PC-3 (cell line): Measurements from ENCODE around the gene NUDT19. TPM values are rescaled to one million over a fixed set of nuclear protein-coding genes. Genes with fewer than 3 reads are reported as not detected.

Experiments
- ATAC-seq: fragments of 200-7000 bp; cut with Tn5 transposase; 2 replicates; pipeline ENCODE4 v1.9.1; 2020; ENCODE audit warnings: mild to moderate bottlenecking, moderate library complexity
- BruUV-seq: library from RNA; stranded (reverse); fragments of 400-500 nt; replicated peaks from 2 replicates; lab custom pipeline; 2021; lab: Mats Ljungman, UMichigan
- CTCF ChIA-PET: fragments of 300-600 bp; sonication (Branson Sonifier 250); formaldehyde crosslinking; loops from one replicate; lab custom pipeline; 2022; ENCODE audit warnings: antibody characterized with exemption; lab: Charles Lee
- POLR2A ChIA-PET: fragments of 300-600 bp; sonication (Branson Sonifier 250); formaldehyde crosslinking; loops from one replicate; lab custom pipeline; 2022; ENCODE audit warnings: antibody characterized with exemption; ENCODE audit not compliant: unreplicated experiment; lab: Charles Lee
- DNase-seq: peaks from one replicate; pipeline ENCODE4 v3.0.0-alpha.2; 2015
- H2AFZ ChIP-seq: fragments of 300-600 bp; sonication (generic); 2 replicates; pipeline ENCODE4 v1.6.0; 2016; ENCODE audit warnings: antibody characterized with exemption, low read length
- H3F3A ChIP-seq: fragments of 300-600 bp; sonication (generic); one replicate; pipeline ENCODE4 v1.6.0; 2017; ENCODE audit warnings: antibody characterized with exemption, low read length, control low read depth, mild to moderate bottlenecking; ENCODE audit not compliant: unreplicated experiment
- H3K27ac ChIP-seq: fragments of 300-600 bp; sonication (generic); 2 replicates; pipeline ENCODE4 v1.5.1; 2016; ENCODE audit warnings: mild to moderate bottlenecking, low read length
- H3K27me3 ChIP-seq: fragments of 300-600 bp; sonication (generic); 2 replicates; pipeline ENCODE4 v1.6.1; 2016; ENCODE audit warnings: low read length, mixed read lengths
- H3K36me3 ChIP-seq: fragments of 300-600 bp; sonication (generic); 2 replicates; pipeline ENCODE4 v1.6.1; 2016; ENCODE audit warnings: low read depth, mixed run types, low read length, mixed read lengths
- H3K4me1 ChIP-seq: fragments of 300-600 bp; sonication (generic); 2 replicates; pipeline ENCODE4 v1.5.1; 2016; ENCODE audit warnings: low read length; ENCODE audit not compliant: insufficient read depth
- H3K4me2 ChIP-seq: fragments of 300-600 bp; sonication (generic); 2 replicates; pipeline ENCODE4 v1.6.0; 2016; ENCODE audit warnings: low read length
- H3K4me3 ChIP-seq: fragments of 300-600 bp; sonication (generic); 2 replicates; pipeline ENCODE4 v1.5.1; 2016; ENCODE audit warnings: mild to moderate bottlenecking, low read length, mixed read lengths
- H3K79me2 ChIP-seq: fragments of 300-600 bp; sonication (generic); 2 replicates; pipeline ENCODE4 v1.6.1; 2017; ENCODE audit warnings: low read length, mixed read lengths
- H3K9ac ChIP-seq: fragments of 300-600 bp; sonication (generic); 2 replicates; pipeline ENCODE4 v1.6.0; 2016; ENCODE audit warnings: mild to moderate bottlenecking, low read length
- H3K9me2 ChIP-seq: fragments of 300-600 bp; sonication (generic); replicated peaks from 2 replicates; pipeline ENCODE4 v1.6.1; 2016; ENCODE audit warnings: mixed run types, low read length, mixed read lengths
- H3K9me3 ChIP-seq: fragments of 300-600 bp; sonication (generic); 2 replicates; pipeline ENCODE4 v1.6.1; 2016; ENCODE audit warnings: low read length, mixed read lengths
- H4K20me1 ChIP-seq: fragments of 300-600 bp; sonication (generic); 2 replicates; pipeline ENCODE4 v1.6.1; 2016; ENCODE audit warnings: low read length, mixed read lengths
- CTCF ChIP-seq: fragments of 300-600 bp; sonication (generic); conservative IDR thresholded peaks from 2 replicates; pipeline ENCODE4 v1.5.1; 2017; ENCODE audit warnings: antibody characterized with exemption, low read depth, mild to moderate bottlenecking, low read length
- EZH2 ChIP-seq: fragments of 300-600 bp; sonication (generic); IDR thresholded peaks from one replicate; pipeline ENCODE4 v1.6.1; 2017; ENCODE audit warnings: antibody characterized with exemption, mild to moderate bottlenecking, low read length; ENCODE audit not compliant: unreplicated experiment
- EZH2phosphoT487 ChIP-seq: fragments of 300-600 bp; sonication (generic); IDR thresholded peaks from 2 replicates; pipeline ENCODE4 v1.6.1; 2018; ENCODE audit warnings: mild to moderate bottlenecking, antibody characterized with exemption, low read length, borderline replicate concordance
- intact Hi-C: fragments of 100-400 bp; cut with micrococcal nuclease; formaldehyde crosslinking; loops from 2 replicates; pipeline ENCODE4 v1.9.0; 2023
- total RNA-seq: library from RNA; depleted of rRNA; stranded (reverse); fragments of >200 nt; gene quantifications from 2 replicates; pipeline ENCODE4 v1.2.3, GENCODE V29; 2014

NUDT19 gene
- total RNA-seq, 1 experiment from 2014 or later: 13.3 TPM

- ATAC-seq: no peak
- H3K79me2 ChIP-seq: peaks cover 51% of the 10 kb centered on the region
- POLR2A ChIA-PET: no interaction called here
- intact Hi-C loops: no loop called here
- H3K36me3 ChIP-seq: no peaks in the 10 kb centered on the region
- H3K27ac ChIP-seq: no peak overlapping the region
- H3K27me3 ChIP-seq: no peaks in the 10 kb centered on the region
- no peak for DNase-seq
- peak overlapping the region; percentile 99 for H3K4me2 ChIP-seq
- no peaks in the 10 kb centered on the region for H3F3A ChIP-seq
- H4K20me1 ChIP-seq: peaks cover 7% of the 10 kb centered on the region; the same call in 1 of the 2 replicates
- no peaks in the 10 kb centered on the region for H3K9me3 ChIP-seq
- H3K4me1 ChIP-seq: peaks cover 15% of the 10 kb centered on the region
- peak overlapping the region; percentile 79 for H3K9ac ChIP-seq
- H2AFZ ChIP-seq: peak overlapping the region; percentile 76
- TF ChIP-seq EZH2phosphoT487 (no peak), EZH2 (no peak), CTCF (no peak)
- H3K9me2 ChIP-seq: no peaks in the 10 kb centered on the region
- BruUV-seq: TSS peak; percentile 43
- peak overlapping the region; percentile 91 for H3K4me3 ChIP-seq
- CTCF ChIA-PET: interaction anchor here (0.7 kb wide), 1 partner anchor 1620 kb away, joined by 6 read pairs; no protein-coding TSS in a partner anchor
Observed at GRCh38 chr19:32674153-32674930, 17.3 kb upstream of the NUDT19 start.

- Histone ChIP-seq H3K4me2 (peak within 1 kb of the TSS; percentile 99), H3K9ac (peak within 1 kb of the TSS; percentile 79), H3K4me3 (peak within 1 kb of the TSS; percentile 91), H3F3A (no peaks in the 10 kb centered on the region), H3K36me3 (no peaks in the 10 kb centered on the region), H2AFZ (peak within 1 kb of the TSS; percentile 99), H3K9me3 (no peaks in the 10 kb centered on the region), H3K9me2 (no peaks in the 10 kb centered on the region), H4K20me1 (peaks cover 7% of the 10 kb centered on the region; the same call in 1 of the 2 replicates), H3K27me3 (no peaks in the 10 kb centered on the region), H3K79me2 (peaks cover 44% of the 10 kb centered on the region), H3K27ac (peak within 1 kb of the TSS; percentile 36; the same call in 1 of the 2 replicates), H3K4me1 (peaks cover 12% of the 10 kb centered on the region)
- ChIA-PET CTCF (no interaction called here), POLR2A (no interaction called here)
- no peak for TF ChIP-seq CTCF
- ATAC-seq (peak; percentile 94), DNase-seq (peak; percentile 97)
- no TSS peak for BruUV-seq
- intact Hi-C loops: no loop called here
Observed at GRCh38 chr19:32674931-32675719, 16.5 kb upstream of the NUDT19 start, which contains the start of gene ANKRD27. TSS of gene ANKRD27 (minus strand) at chr19:32675180. CDS start at chr19:32659015, 16,165 bp downstream.
